ENCODE measurements around the gene IGFBPL1. TPM values are rescaled to one million over a fixed set of nuclear protein-coding genes. Genes with fewer than 3 reads are reported as not detected.

The IGFBPL1 gene
- polyA plus RNA-seq, 1 experiment: 0.07 TPM

- Histone ChIP-seq H3K4me3 (ENCODE audit: low read depth, low read length) (no peak overlapping the region), H3K27me3 (ENCODE audit: control insufficient read depth, insufficient read depth, low read length) (peaks cover 2% of the 10 kb centered on the region), H3K27ac (ENCODE audit: low read depth, low read length) (no peak overlapping the region), H3K9me3 (ENCODE audit: control insufficient read depth, insufficient read depth, low read length) (no peaks in the 10 kb centered on the region)
- no peak for TF ChIP-seq CTCF (IDR thresholded peaks at IDR 0.05; ENCODE audit: low read depth, low read length)
- CTCF ChIA-PET: no interaction called here
- DNase-seq (ENCODE audit: low read depth, low spot score): no peak
- POLR2A ChIA-PET: no interaction called here
Measured at GRCh38 chr9:38447703-38448102, 23.4 kb upstream of the IGFBPL1 start.

- no peaks in the 10 kb centered on the region for H3K9me3 ChIP-seq (ENCODE audit: control insufficient read depth, insufficient read depth, low read length)
- ChIA-PET CTCF (interaction anchor here (0.8 to 1.6 kb wide), 2 partner anchors 8 to 12 kb away, joined by 3 read pairs; no protein-coding TSS in a partner anchor), POLR2A (no interaction called here)
- no peak for TF ChIP-seq CTCF (IDR thresholded peaks at IDR 0.05; ENCODE audit: low read depth, low read length)
- H3K4me3 ChIP-seq (ENCODE audit: low read depth, low read length): no peak overlapping the region
- no peak overlapping the region for H3K27ac ChIP-seq (ENCODE audit: low read depth, low read length)
- peaks cover 1% of the 10 kb centered on the region for H3K27me3 ChIP-seq (ENCODE audit: control insufficient read depth, insufficient read depth, low read length)
- DNase-seq (ENCODE audit: low read depth, low spot score): no peak
Measured at GRCh38 chr9:38445154-38446043, 21.1 kb upstream of the IGFBPL1 start.

GRCh38 chr9:38443597-38443996 is 19.3 kb upstream of the IGFBPL1 start:
- ChIA-PET POLR2A (no interaction called here), CTCF (interaction anchor here (0.8 to 2.3 kb wide), 3 partner anchors 10 to 11 kb away, joined by 3 to 6 read pairs (median 4); no protein-coding TSS in a partner anchor)
- no peak for DNase-seq (ENCODE audit: low read depth, low spot score)
- Histone ChIP-seq H3K4me3 (ENCODE audit: low read depth, low read length) (no peak overlapping the region), H3K27me3 (ENCODE audit: control insufficient read depth, insufficient read depth, low read length) (peaks cover 9% of the 10 kb centered on the region), H3K9me3 (ENCODE audit: control insufficient read depth, insufficient read depth, low read length) (no peaks in the 10 kb centered on the region), H3K27ac (ENCODE audit: low read depth, low read length) (no peak overlapping the region)
- no peak for TF ChIP-seq CTCF (IDR thresholded peaks at IDR 0.05; ENCODE audit: low read depth, low read length)

- ChIA-PET POLR2A (no interaction called here), CTCF (interaction anchor here (2.3 kb wide), 1 partner anchor 10 kb away, joined by 6 read pairs; no protein-coding TSS in a partner anchor)
- TF ChIP-seq CTCF (IDR thresholded peaks at IDR 0.05; ENCODE audit: low read depth, low read length): no peak
Measured at GRCh38 chr9:38443181-38443580, 18.9 kb upstream of the IGFBPL1 start.

GRCh38 chr9:38442473-38443096 is 18.3 kb upstream of the IGFBPL1 start:
- TF ChIP-seq CTCF (IDR thresholded peaks at IDR 0.05; ENCODE audit: low read depth, low read length): no peak
- no peak for DNase-seq (ENCODE audit: low read depth, low spot score)
- H3K27ac ChIP-seq (ENCODE audit: low read depth, low read length): no peak overlapping the region
- ChIA-PET POLR2A (no interaction called here), CTCF (interaction anchor here (2.3 kb wide), 1 partner anchor 10 kb away, joined by 6 read pairs; no protein-coding TSS in a partner anchor)
- H3K4me3 ChIP-seq (ENCODE audit: low read depth, low read length): no peak overlapping the region
- H3K27me3 ChIP-seq (ENCODE audit: control insufficient read depth, insufficient read depth, low read length): peaks cover 9% of the 10 kb centered on the region
- no peaks in the 10 kb centered on the region for H3K9me3 ChIP-seq (ENCODE audit: control insufficient read depth, insufficient read depth, low read length)

More at GRCh38 chr9:38443181-38443580, 18.9 kb upstream of the IGFBPL1 start:
- no peaks in the 10 kb centered on the region for H3K9me3 ChIP-seq (ENCODE audit: control insufficient read depth, insufficient read depth, low read length)
- DNase-seq (ENCODE audit: low read depth, low spot score): no peak
- H3K27ac ChIP-seq (ENCODE audit: low read depth, low read length): no peak overlapping the region
- H3K4me3 ChIP-seq (ENCODE audit: low read depth, low read length): no peak overlapping the region
- peaks cover 9% of the 10 kb centered on the region for H3K27me3 ChIP-seq (ENCODE audit: control insufficient read depth, insufficient read depth, low read length)
